IMR-90 (cell line): ENCODE results near the gene KIDINS220. TPM values are rescaled to one million over a fixed set of nuclear protein-coding genes. Genes with fewer than 3 reads are reported as not detected.

ENCODE experiments used
- ATAC-seq: fragments of 200-7000 bp; cut with Tn5 transposase; 2 replicates; pipeline ENCODE4 v1.9.1; 2020; ENCODE audit warnings: low read depth, mild to moderate bottlenecking, moderate library complexity
- BruUV-seq: library from RNA; stranded (reverse); fragments of 400-500 nt; replicated peaks from 2 replicates; lab custom pipeline; 2021; lab: Mats Ljungman, UMichigan
- CTCF ChIA-PET: fragments of 300-600 bp; formaldehyde crosslinking; extraction: SDS; loops from one replicate; lab custom pipeline; 2021; ENCODE audit warnings: antibody characterized with exemption; lab: Yijun Ruan, JAX
- POLR2A ChIA-PET: fragments of 300-600 bp; sonication (Branson Sonifier 250); formaldehyde crosslinking; loops from one replicate; lab custom pipeline; 2022; ENCODE audit warnings: antibody characterized with exemption; ENCODE audit not compliant: unreplicated experiment; lab: Charles Lee
- DNase-seq: peaks from one replicate; pipeline ENCODE4 v3.0.0; 2013
- H2AFZ ChIP-seq: replicated peaks from 2 replicates; pipeline ENCODE3; 2013; ENCODE audit warnings: low read length, mild to moderate bottlenecking; ENCODE audit not compliant: poor library complexity
- H2AK5ac ChIP-seq: 2 replicates; pipeline ENCODE4 v1.6.1; 2013; ENCODE audit warnings: low read depth, low read length, inconsistent platforms
- H2AK9ac ChIP-seq: replicated peaks from 2 replicates; pipeline ENCODE3; 2013; ENCODE audit warnings: mild to moderate bottlenecking, low read depth, low read length, moderate library complexity; ENCODE audit not compliant: poor library complexity
- H2BK120ac ChIP-seq: 2 replicates; pipeline ENCODE4 v1.6.1; 2013; ENCODE audit warnings: low read depth, low read length, inconsistent platforms
- H2BK15ac ChIP-seq: 3 replicates; pipeline ENCODE4 v1.6.1; 2013; ENCODE audit warnings: low read depth, low read length, inconsistent platforms
- H2BK20ac ChIP-seq: 2 replicates; pipeline ENCODE4 v1.6.1; 2013; ENCODE audit warnings: low read depth, mild to moderate bottlenecking, inconsistent platforms, low read length, moderate library complexity
- H2BK5ac ChIP-seq: 2 replicates; pipeline ENCODE4 v1.6.1; 2013; ENCODE audit warnings: mild to moderate bottlenecking, low read depth, low read length, inconsistent platforms; ENCODE audit not compliant: poor library complexity, severe bottlenecking
- H3K14ac ChIP-seq: replicated peaks from 2 replicates; pipeline ENCODE4 v1.6.1; 2013; ENCODE audit warnings: low read depth, low read length, inconsistent platforms
- H3K18ac ChIP-seq: 2 replicates; pipeline ENCODE4 v1.6.1; 2013; ENCODE audit warnings: low read depth, low read length, control low read depth
- H3K23ac ChIP-seq: 2 replicates; pipeline ENCODE4 v1.6.1; 2013; ENCODE audit warnings: low read depth, low read length, inconsistent platforms
- H3K27ac ChIP-seq: 2 replicates; pipeline ENCODE4 v1.5.1; 2013; ENCODE audit warnings: mild to moderate bottlenecking, control low read depth, low read length; ENCODE audit not compliant: insufficient read depth
- H3K27me3 ChIP-seq: 2 replicates; pipeline ENCODE4 v1.6.1; 2013; ENCODE audit warnings: low read length; ENCODE audit not compliant: control insufficient read depth, insufficient read depth
- H3K36me3 ChIP-seq: 2 replicates; pipeline ENCODE4 v1.6.1; 2013; ENCODE audit warnings: low read length, mixed read lengths; ENCODE audit not compliant: control insufficient read depth, insufficient read depth
- H3K4ac ChIP-seq: 2 replicates; pipeline ENCODE4 v1.6.1; 2013; ENCODE audit warnings: low read depth, low read length, inconsistent platforms
- H3K4me1 ChIP-seq: 2 replicates; pipeline ENCODE4 v1.6.1; 2013; ENCODE audit warnings: low read length, mixed read lengths; ENCODE audit not compliant: control insufficient read depth, insufficient read depth
- H3K4me2 ChIP-seq: 2 replicates; pipeline ENCODE4 v1.6.1; 2013; ENCODE audit warnings: low read depth, mild to moderate bottlenecking, control low read depth, low read length, moderate library complexity
- H3K4me3 ChIP-seq: 2 replicates; pipeline ENCODE4 v1.5.1; 2013; ENCODE audit warnings: low read depth, mild to moderate bottlenecking, control low read depth, low read length, moderate library complexity; ENCODE audit not compliant: insufficient read depth
- H3K56ac ChIP-seq: 2 replicates; pipeline ENCODE4 v1.6.1; 2013; ENCODE audit warnings: low read length, inconsistent platforms; ENCODE audit not compliant: insufficient read depth; ENCODE audit errors: extremely low read depth
- H3K79me1 ChIP-seq, 2 experiments: 2 replicates each; pipeline ENCODE4 v1.6.1; 2013; ENCODE audit warnings: low read length in 2 of 2, inconsistent platforms in 1 of 2, low read depth in 1 of 2
- H3K9ac ChIP-seq: 2 replicates; pipeline ENCODE4 v1.6.1; 2013; ENCODE audit warnings: low read depth, low read length, control low read depth
- H3K9me1 ChIP-seq: 2 replicates; pipeline ENCODE4 v1.6.1; 2013; ENCODE audit warnings: low read length, inconsistent platforms; ENCODE audit not compliant: insufficient read depth
- H3K9me3 ChIP-seq: 2 replicates; pipeline ENCODE4 v1.6.1; 2013; ENCODE audit warnings: low read length; ENCODE audit not compliant: control insufficient read depth, insufficient read depth
- H4K20me1 ChIP-seq: 2 replicates; pipeline ENCODE4 v1.6.1; 2013; ENCODE audit warnings: low read length, inconsistent platforms; ENCODE audit not compliant: insufficient read depth
- H4K5ac ChIP-seq: 2 replicates; pipeline ENCODE4 v1.6.1; 2013; ENCODE audit warnings: mild to moderate bottlenecking, low read depth, low read length, control low read depth
- H4K8ac ChIP-seq, 2 experiments: 2 replicates each; pipeline ENCODE4 v1.6.1; 2013; ENCODE audit warnings: low read depth in 2 of 2, low read length in 2 of 2, control low read depth in 1 of 2, inconsistent platforms in 1 of 2
- H4K91ac ChIP-seq: 2 replicates; pipeline ENCODE4 v1.6.1; 2013; ENCODE audit warnings: low read depth, low read length, inconsistent platforms; ENCODE audit not compliant: insufficient read depth
- BHLHE40 ChIP-seq: fragments of 150-350 bp; IDR thresholded peaks from 2 replicates; pipeline ENCODE4 v1.6.1; 2016; ENCODE audit warnings: mild to moderate bottlenecking, low read depth, low read length
- CEBPB ChIP-seq: IDR thresholded peaks from 2 replicates; pipeline ENCODE4 v1.6.1; 2012; ENCODE audit warnings: low read depth, low read length, improper control_type of control experiment
- CHD1 ChIP-seq: IDR thresholded peaks from 2 replicates; pipeline ENCODE4 v1.6.1; 2012; ENCODE audit warnings: low read depth, low read length, improper control_type of control experiment
- CTCF ChIP-seq: conservative IDR thresholded peaks from 2 replicates; pipeline ENCODE4 v1.5.1; 2012; ENCODE audit warnings: mild to moderate bottlenecking, low read depth, low read length, improper control_type of control experiment
- ELK1 ChIP-seq: fragments of 150-350 bp; IDR thresholded peaks from 2 replicates; pipeline ENCODE4 v1.6.1; 2016; ENCODE audit warnings: low read depth, mild to moderate bottlenecking, low read length, moderate library complexity, borderline replicate concordance
- FOS ChIP-seq: fragments of 150-350 bp; IDR thresholded peaks from 2 replicates; pipeline ENCODE4 v1.6.1; 2016; ENCODE audit warnings: low read depth, low read length
- MAFK ChIP-seq: IDR thresholded peaks from 2 replicates; pipeline ENCODE4 v1.6.1; 2012; ENCODE audit warnings: low read depth, low read length, improper control_type of control experiment
- MAZ ChIP-seq: IDR thresholded peaks from 2 replicates; pipeline ENCODE4 v1.6.1; 2012; ENCODE audit warnings: low read depth, mild to moderate bottlenecking, low read length, improper control_type of control experiment, moderate library complexity, borderline replicate concordance
- MXI1 ChIP-seq: IDR thresholded peaks from 2 replicates; pipeline ENCODE4 v1.6.1; 2012; ENCODE audit warnings: low read depth, mild to moderate bottlenecking, low read length, moderate library complexity, borderline replicate concordance
- NFE2L2 ChIP-seq: fragments of 150-350 bp; IDR thresholded peaks from 2 replicates; pipeline ENCODE4 v1.6.1; 2016; ENCODE audit warnings: low read depth, mild to moderate bottlenecking, low read length
- POLR2A ChIP-seq: IDR thresholded peaks from 2 replicates; pipeline ENCODE4 v1.6.1; 2012; ENCODE audit warnings: mild to moderate bottlenecking, low read depth, low read length
- RAD21 ChIP-seq: IDR thresholded peaks from 2 replicates; pipeline ENCODE4 v1.6.1; 2012; ENCODE audit warnings: low read length, improper control_type of control experiment
- RCOR1 ChIP-seq: IDR thresholded peaks from 2 replicates; pipeline ENCODE4 v1.6.1; 2012; ENCODE audit warnings: mild to moderate bottlenecking, low read length, improper control_type of control experiment; ENCODE audit not compliant: insufficient replicate concordance
- RFX5 ChIP-seq: IDR thresholded peaks from 2 replicates; pipeline ENCODE4 v1.8.0; 2012; ENCODE audit warnings: low read depth, mild to moderate bottlenecking, low read length, moderate library complexity
- SMC3 ChIP-seq: fragments of 150-350 bp; IDR thresholded peaks from 2 replicates; pipeline ENCODE4 v1.6.1; 2016; ENCODE audit warnings: low read depth, mild to moderate bottlenecking, antibody characterized with exemption, low read length, moderate library complexity
- WGBS, 2 experiments: methylation state at CpG; one replicate each; pipeline versions ENCODE4 v1.1.5 to v1.1.7; 2013; ENCODE audit warnings: missing lambda C conversion rate in 2 of 2; ENCODE audit not compliant: insufficient read length in 1 of 2; ENCODE audit errors: extremely low coverage in 2 of 2; 5-methylcytosine and 5-hydroxymethylcytosine counted together
- dilution Hi-C: fragments of 300-500 bp; cut with HindIII; formaldehyde crosslinking; loops from one replicate; pipeline ENCODE4 v1.14.3; 2018; ENCODE audit warnings: low sequenced_read_pairs; ENCODE audit not compliant: unreplicated experiment
- in situ Hi-C: fragments of 300-500 bp; cut with MboI; formaldehyde crosslinking; loops from 3 replicates; pipeline ENCODE4 v1.14.3; 2019; ENCODE audit warnings: low sequenced_read_pairs, inconsistent platforms, mixed read lengths
- intact Hi-C: fragments of 100-400 bp; cut with micrococcal nuclease; formaldehyde crosslinking; loops from 2 replicates; pipeline ENCODE4 v1.10.0; 2022
- polyA plus RNA-seq, 3 experiments: library from polyadenylated mRNA; depleted of rRNA; stranded (reverse); fragments of >200 nt; gene quantifications; 2 replicates each; pipeline ENCODE4 v1.2.3, GENCODE V29; 2012; ENCODE audit warnings: low replicate concordance in 1 of 3
- total RNA-seq: library from RNA; depleted of rRNA; stranded (reverse); fragments of >200 nt; gene quantifications from 2 replicates; pipeline ENCODE4 v1.2.3, GENCODE V29; 2012
- TF ChIP-seq, protein P1 (sequence below): fragments of 150-350 bp; IDR thresholded peaks from 2 replicates; pipeline ENCODE4 v1.6.1; 2017; ENCODE audit warnings: mild to moderate bottlenecking, antibody characterized with exemption, low read length, low read depth

Gene KIDINS220
- total and polyA plus RNA-seq, 2 of the 4 experiments (the other 2 are of a cell fraction): 23.1 to 63.4 TPM

DNA sequence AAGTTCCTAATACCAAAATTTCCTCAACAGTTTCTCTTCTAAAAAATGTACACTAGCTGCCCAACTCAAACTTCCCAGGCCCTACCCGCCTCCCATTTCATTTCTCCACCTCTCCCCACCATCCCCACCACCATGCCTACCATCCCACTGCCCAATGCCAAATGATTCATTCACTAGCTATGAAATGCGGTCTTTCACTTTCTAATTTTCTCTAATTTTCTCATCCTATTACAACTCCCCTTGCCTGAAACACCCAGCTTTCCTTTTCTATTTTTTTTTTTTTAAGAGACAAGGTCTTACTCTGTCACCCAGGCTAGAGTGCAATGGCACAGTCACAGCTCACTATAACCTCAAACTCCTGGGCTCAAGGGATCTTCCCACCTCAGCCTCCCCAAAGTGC lies 38.4 kb downstream of the KIDINS220 start:
- no peak for ATAC-seq
- ChIA-PET CTCF (no interaction called here), POLR2A (no interaction called here)
- dilution Hi-C loops (no loop called here), intact Hi-C loops (no loop called here), in situ Hi-C loops (no loop called here)
- no peak for DNase-seq
- Histone ChIP-seq H3K27me3 (no peaks in the 10 kb centered on the region), H4K8ac (no peak overlapping the region), H3K36me3 (peaks cover 20% of the 10 kb centered on the region), H2AK9ac (no peak overlapping the region), H2BK20ac (no peak overlapping the region), H2BK120ac (no peak overlapping the region), H3K79me1 (peaks cover 4 to 32% of the 10 kb centered on the region in 2 experiments), H2BK5ac (no peak overlapping the region), H4K91ac (no peak overlapping the region), H3K9ac (no peak overlapping the region), H3K9me1 (peaks cover 16% of the 10 kb centered on the region), H3K4me2 (no peak overlapping the region), H3K4ac (no peak overlapping the region), H3K14ac (no peak overlapping the region), H4K5ac (no peak overlapping the region), H3K4me3 (no peak overlapping the region), H2AK5ac (no peak overlapping the region), H4K20me1 (no peaks in the 10 kb centered on the region), H3K27ac (no peak overlapping the region), H2AFZ (no peak overlapping the region), H3K4me1 (peaks cover 11% of the 10 kb centered on the region), H3K56ac (no peak overlapping the region), H3K23ac (no peak overlapping the region), H2BK15ac (no peak overlapping the region), H3K18ac (no peak overlapping the region), H3K9me3 (no peaks in the 10 kb centered on the region)
- TF ChIP-seq CEBPB (no peak), POLR2A (no peak), CHD1 (no peak), SMC3 (no peak), MXI1 (no peak), CTCF (no peak), RFX5 (no peak), ELK1 (no peak), NFE2L2 (no peak), RCOR1 (no peak), BHLHE40 (no peak), MAFK (no peak), FOS (no peak), RAD21 (no peak), MAZ (no peak)
- TF ChIP-seq, protein P1, sequence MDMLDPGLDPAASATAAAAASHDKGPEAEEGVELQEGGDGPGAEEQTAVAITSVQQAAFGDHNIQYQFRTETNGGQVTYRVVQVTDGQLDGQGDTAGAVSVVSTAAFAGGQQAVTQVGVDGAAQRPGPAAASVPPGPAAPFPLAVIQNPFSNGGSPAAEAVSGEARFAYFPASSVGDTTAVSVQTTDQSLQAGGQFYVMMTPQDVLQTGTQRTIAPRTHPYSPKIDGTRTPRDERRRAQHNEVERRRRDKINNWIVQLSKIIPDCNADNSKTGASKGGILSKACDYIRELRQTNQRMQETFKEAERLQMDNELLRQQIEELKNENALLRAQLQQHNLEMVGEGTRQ: no peak
- BruUV-seq: no TSS peak
- 76% methylated on average over 2 of the region's 2 CpGs; no CpG with 5 or more reads in 1 of the 2 experiments for WGBS, 2 experiments
